Stomach (tissue), 9 donors: ENCODE results near the gene SNX3. TPM values are rescaled to one million over a fixed set of nuclear protein-coding genes. Genes with fewer than 3 reads are reported as not detected.

Source experiments
- DNase-seq, 2 donors: peaks; one replicate each; pipeline versions ENCODE4 v3.0.0 to v3.0.0-alpha.2; 2013 to 2019
- H3K27ac ChIP-seq, 5 donors: fragments of 200-600 bp in 4 of 5; sonication (generic) in 4 of 5; one replicate each; pipeline ENCODE4 v1.5.1; 2013 to 2019; ENCODE audit warnings: mild to moderate bottlenecking in 1 of 5, moderate library complexity in 1 of 5
- H3K27me3 ChIP-seq, 3 donors: fragments of 200-600 bp; sonication (generic); one replicate each; pipeline ENCODE4 v1.5.1; 2017 to 2019; ENCODE audit warnings: mixed run types in 1 of 3
- H3K36me3 ChIP-seq, 4 donors: fragments of 200-600 bp; sonication (generic); 1 replicate in 3 of 4; 2 replicates in 1 of 4; pipeline ENCODE4 v1.5.1; 2016 to 2019
- H3K4me1 ChIP-seq, 4 donors: fragments of 200-600 bp; sonication (generic); one replicate each; pipeline ENCODE4 v1.5.1; 2016 to 2019
- H3K4me3 ChIP-seq, 4 donors: fragments of 200-600 bp; sonication (generic) in 3 of 4; one replicate each; pipeline ENCODE4 v1.5.1; 2016 to 2019; ENCODE audit warnings: mild to moderate bottlenecking in 1 of 4
- H3K9me3 ChIP-seq, 4 donors: fragments of 200-600 bp; sonication (generic); one replicate each; pipeline ENCODE4 v1.5.1; 2016 to 2019
- EP300 ChIP-seq: sonication (generic); formaldehyde crosslinking; IDR thresholded peaks from one replicate; pipeline ENCODE4 v1.6.1; 2017; ENCODE audit warnings: antibody characterized with exemption
- POLR2A ChIP-seq, 4 donors: fragments of 450-650 bp; IDR thresholded peaks; one replicate each; pipeline ENCODE4 v1.6.1; 2016; ENCODE audit warnings: antibody characterized with exemption in 4 of 4, control low read depth in 2 of 4, mild to moderate bottlenecking in 1 of 4, moderate library complexity in 1 of 4
- POLR2AphosphoS5 ChIP-seq, 3 donors: sonication (generic); formaldehyde crosslinking; IDR thresholded peaks; one replicate each; pipeline ENCODE4 v1.6.1; 2016; ENCODE audit warnings: antibody characterized with exemption in 3 of 3
- WGBS, 5 donors: extraction: QIAGEN DNeasy Blood & Tissue Kit in 3 of 5; methylation state at CpG; one replicate each; pipeline versions ENCODE4 v1.1.5 to v1.1.7; 2013 to 2018; 5-methylcytosine and 5-hydroxymethylcytosine counted together
- intact Hi-C: fragments of 100-400 bp; cut with DNase I; formaldehyde crosslinking; loops from one replicate; pipeline ENCODE4 v1.15.1; 2023; ENCODE audit warnings: low total_unique reads
- polyA plus RNA-seq, 3 donors: library from polyadenylated mRNA; stranded (reverse); fragments of 200-250 nt; gene quantifications; one replicate each; pipeline ENCODE4 v1.2.3, GENCODE V29; 2013
- total RNA-seq, 5 donors: library from RNA; depleted of rRNA; stranded (reverse); fragments of >200 nt; gene quantifications; one replicate each; pipeline versions ENCODE4 v1.1.0 to v1.2.3, GENCODE V29; 2014 to 2016
- TF ChIP-seq, protein P1 (sequence below), 7 experiments: fragments of 450-650 bp in 4 of 7; fragments of 200-600 bp in 3 of 7; sonication (generic) in 3 of 7; IDR thresholded peaks; one replicate each; pipeline ENCODE4 v1.5.1; 2016 to 2019; ENCODE audit warnings: antibody characterized with exemption in 7 of 7, control low read depth in 2 of 7, mild to moderate bottlenecking in 1 of 7
- donor health status: healthy with polysubstance abuse.
- donor health status: Bipolar disorder and iron deficiency.
- donor health status: healthy.

SNX3 gene
- total and polyA plus RNA-seq, 8 donors = 46.1 to 199 (median 144) TPM

DNA sequence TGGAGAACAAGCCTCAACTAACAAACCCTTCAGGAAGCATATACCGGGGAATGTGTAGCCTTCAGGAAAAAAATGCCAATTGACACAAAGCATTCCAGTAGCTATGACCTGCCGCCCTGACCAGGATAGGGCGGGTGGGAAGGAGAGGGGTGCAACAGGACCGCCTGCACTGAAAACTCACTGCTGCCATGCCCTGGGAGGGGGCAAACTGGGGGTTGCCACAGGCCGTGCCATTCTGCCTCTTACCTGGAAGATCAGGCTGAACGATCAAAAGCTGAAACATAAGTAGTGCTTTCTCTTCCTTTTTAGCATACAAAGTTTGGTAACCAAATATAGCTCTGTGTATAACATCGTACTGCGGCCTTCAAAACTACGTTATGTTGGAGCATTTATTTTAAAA is 73.3 kb downstream of the SNX3 start:
- intact Hi-C loops = no loop called here
- Histone ChIP-seq H3K4me3 (no peak overlapping the region), H3K4me1 (peaks cover 0 to 8% (median 0%) of the 10 kb centered on the region in 4 donors), H3K36me3 (no peaks in the 10 kb centered on the region), H3K9me3 (no peaks in the 10 kb centered on the region), H3K27me3 (peaks cover 0 to 4% (median 0%) of the 10 kb centered on the region in 3 donors), H3K27ac (no peak overlapping the region)
- WGBS, 5 donors = 84 to 93% (median 90%) methylated on average over 9 of the region's 9 CpGs
- TF ChIP-seq, protein P1, sequence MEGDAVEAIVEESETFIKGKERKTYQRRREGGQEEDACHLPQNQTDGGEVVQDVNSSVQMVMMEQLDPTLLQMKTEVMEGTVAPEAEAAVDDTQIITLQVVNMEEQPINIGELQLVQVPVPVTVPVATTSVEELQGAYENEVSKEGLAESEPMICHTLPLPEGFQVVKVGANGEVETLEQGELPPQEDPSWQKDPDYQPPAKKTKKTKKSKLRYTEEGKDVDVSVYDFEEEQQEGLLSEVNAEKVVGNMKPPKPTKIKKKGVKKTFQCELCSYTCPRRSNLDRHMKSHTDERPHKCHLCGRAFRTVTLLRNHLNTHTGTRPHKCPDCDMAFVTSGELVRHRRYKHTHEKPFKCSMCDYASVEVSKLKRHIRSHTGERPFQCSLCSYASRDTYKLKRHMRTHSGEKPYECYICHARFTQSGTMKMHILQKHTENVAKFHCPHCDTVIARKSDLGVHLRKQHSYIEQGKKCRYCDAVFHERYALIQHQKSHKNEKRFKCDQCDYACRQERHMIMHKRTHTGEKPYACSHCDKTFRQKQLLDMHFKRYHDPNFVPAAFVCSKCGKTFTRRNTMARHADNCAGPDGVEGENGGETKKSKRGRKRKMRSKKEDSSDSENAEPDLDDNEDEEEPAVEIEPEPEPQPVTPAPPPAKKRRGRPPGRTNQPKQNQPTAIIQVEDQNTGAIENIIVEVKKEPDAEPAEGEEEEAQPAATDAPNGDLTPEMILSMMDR (IDR thresholded peaks at IDR 0.05) = no peak
- no peak for TF ChIP-seq POLR2A (IDR thresholded peaks at IDR 0.05)
- TF ChIP-seq EP300 = no peak
- no peak for TF ChIP-seq POLR2AphosphoS5 (IDR thresholded peaks at IDR 0.05)
- no peak for DNase-seq

DNA sequence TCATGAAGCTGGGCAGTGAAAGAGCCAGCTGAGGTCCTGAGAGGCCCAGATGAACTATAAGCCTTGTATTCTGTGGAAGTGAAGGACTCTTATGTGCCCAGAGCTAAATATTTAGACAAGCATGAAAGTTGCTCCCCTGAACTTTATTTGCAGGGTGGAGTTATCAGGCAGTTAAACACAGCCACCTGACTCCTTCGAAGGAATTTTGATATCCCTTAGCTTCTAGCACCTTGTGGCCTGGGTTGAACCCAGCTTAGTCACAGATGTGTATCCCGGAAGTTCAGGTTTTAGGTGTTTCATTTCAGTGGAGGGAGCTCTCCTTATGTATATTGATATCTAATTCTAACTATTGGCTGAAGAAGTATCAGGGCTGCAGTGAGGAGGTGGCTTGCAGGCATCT is 74.6 kb downstream of the SNX3 start:
- WGBS, 5 donors = 31 to 45% (median 40%) methylated on average over 2 of the region's 2 CpGs
- Histone ChIP-seq H3K27me3 (peaks cover 0 to 6% (median 0%) of the 10 kb centered on the region in 3 donors), H3K4me1 (peaks cover 0 to 8% (median 0%) of the 10 kb centered on the region in 4 donors), H3K4me3 (no peak overlapping the region), H3K9me3 (no peaks in the 10 kb centered on the region), H3K27ac (peak overlapping the region in 1 of 5 donors; percentile 39), H3K36me3 (no peaks in the 10 kb centered on the region)
- DNase-seq = peak; percentile 42 to 69
- intact Hi-C loops = no loop called here
- no peak for TF ChIP-seq POLR2A (IDR thresholded peaks at IDR 0.05)
- TF ChIP-seq POLR2AphosphoS5 (IDR thresholded peaks at IDR 0.05) = peak in 1 of 3 donors; percentile 71

DNA sequence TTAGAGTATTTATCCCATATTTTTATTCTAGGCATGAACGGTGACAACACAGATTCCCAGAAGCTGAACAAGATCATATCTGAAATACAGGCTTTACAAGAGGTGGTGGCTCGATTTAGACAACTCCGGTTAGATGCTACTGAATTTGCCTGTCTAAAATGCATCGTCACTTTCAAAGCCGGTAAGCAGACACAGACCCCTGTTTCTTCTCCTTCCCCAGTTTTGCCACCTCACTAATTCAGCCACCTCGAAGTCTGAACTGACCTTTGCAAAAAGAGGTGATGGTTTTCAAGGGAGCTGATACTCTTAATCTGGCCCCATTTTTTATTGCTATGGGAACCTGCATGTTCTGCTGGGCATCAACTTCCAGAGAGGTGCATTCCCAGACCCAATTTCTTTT is 80.1 kb downstream of the SNX3 start:
- TF ChIP-seq EP300 = no peak
- H3K27me3 ChIP-seq = peaks cover 5 to 50% (median 20%) of the 10 kb centered on the region in 3 donors
- H3K4me3 ChIP-seq = no peak overlapping the region
- DNase-seq = no peak
- H3K9me3 ChIP-seq = no peaks in the 10 kb centered on the region
- H3K4me1 ChIP-seq = peaks cover 7 to 14% (median 9%) of the 10 kb centered on the region in 4 donors
- 63 to 72% (median 67%) methylated on average over 6 of the region's 6 CpGs for WGBS, 5 donors
- no peaks in the 10 kb centered on the region for H3K36me3 ChIP-seq
- no peak overlapping the region for H3K27ac ChIP-seq
- intact Hi-C loops = no loop called here

DNA sequence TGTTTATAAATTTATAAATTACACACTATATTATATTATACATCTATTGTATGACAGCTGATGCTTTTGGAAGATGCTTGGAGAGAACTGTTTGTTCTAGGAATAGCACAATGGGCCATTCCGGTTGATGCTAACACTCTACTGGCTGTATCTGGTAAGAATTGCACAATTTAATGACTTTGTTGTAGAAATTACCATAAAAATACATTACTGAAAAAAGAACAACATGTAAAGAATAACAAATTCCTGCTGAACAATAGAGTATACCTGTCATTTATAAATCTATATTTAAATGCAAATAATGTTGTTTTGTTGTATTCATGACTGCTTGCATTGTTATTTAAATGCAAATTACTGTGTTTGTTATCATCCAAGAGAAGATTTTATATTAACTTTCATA is 80.6 kb downstream of the SNX3 start:
- Histone ChIP-seq H3K27me3 (peaks cover 10 to 55% (median 25%) of the 10 kb centered on the region in 3 donors), H3K4me3 (no peak overlapping the region), H3K4me1 (peaks cover 7 to 15% (median 15%) of the 10 kb centered on the region in 4 donors), H3K9me3 (no peaks in the 10 kb centered on the region), H3K27ac (no peak overlapping the region), H3K36me3 (no peaks in the 10 kb centered on the region)
- 22 to 45% (median 38%) methylated on average over 1 of the region's 1 CpG for WGBS, 5 donors
- intact Hi-C loops = no loop called here
- no peak for TF ChIP-seq EP300
- no peak for TF ChIP-seq POLR2A (IDR thresholded peaks at IDR 0.05)
- TF ChIP-seq, protein P1 (IDR thresholded peaks at IDR 0.05) = no peak
- no peak for TF ChIP-seq POLR2AphosphoS5 (IDR thresholded peaks at IDR 0.05)
- no peak for DNase-seq

DNA sequence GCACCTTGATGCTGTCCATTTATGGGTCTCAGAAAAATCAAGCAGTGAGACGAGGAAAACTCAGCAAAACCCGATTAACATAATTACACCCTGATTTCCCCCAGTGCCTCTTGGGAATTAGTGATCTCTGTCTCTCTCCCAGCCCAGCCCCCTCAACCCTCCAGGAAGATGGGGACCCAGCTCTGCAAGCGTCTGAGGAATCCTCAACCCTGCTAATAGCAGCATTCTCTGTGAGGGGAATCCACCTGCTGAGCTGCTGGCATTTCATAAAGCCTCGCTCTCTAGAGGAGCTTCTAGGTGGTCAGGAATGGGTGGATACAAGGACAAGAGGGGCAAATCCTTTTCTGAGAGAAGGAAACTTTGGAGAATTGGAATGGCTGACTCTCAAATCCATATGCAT is 81.1 kb downstream of the SNX3 start:
- Histone ChIP-seq H3K9me3 (no peaks in the 10 kb centered on the region), H3K36me3 (no peaks in the 10 kb centered on the region), H3K27ac (no peak overlapping the region), H3K27me3 (peaks cover 14 to 60% (median 30%) of the 10 kb centered on the region in 3 donors), H3K4me1 (peaks cover 7 to 20% (median 19%) of the 10 kb centered on the region in 4 donors), H3K4me3 (no peak overlapping the region)
- 33 to 50% (median 44%) methylated on average over 4 of the region's 4 CpGs for WGBS, 5 donors
- intact Hi-C loops = no loop called here
- no peak for DNase-seq
- TF ChIP-seq EP300 = no peak
- TF ChIP-seq POLR2AphosphoS5 (IDR thresholded peaks at IDR 0.05) = no peak
- TF ChIP-seq, protein P1 (IDR thresholded peaks at IDR 0.05) = no peak
- TF ChIP-seq POLR2A (IDR thresholded peaks at IDR 0.05) = no peak
